ENCODE results near the gene TTC29. TPM values are rescaled to one million over a fixed set of nuclear protein-coding genes. Genes with fewer than 3 reads are reported as not detected.
"Not testable (repeated sequence)": the region's sequence is repeated elsewhere in the genome, so short reads cannot be mapped to it uniquely, and the experiment has no call there.

TTC29 gene
- total RNA-seq, 2 donors from 2014 or later: not detected

DNA sequence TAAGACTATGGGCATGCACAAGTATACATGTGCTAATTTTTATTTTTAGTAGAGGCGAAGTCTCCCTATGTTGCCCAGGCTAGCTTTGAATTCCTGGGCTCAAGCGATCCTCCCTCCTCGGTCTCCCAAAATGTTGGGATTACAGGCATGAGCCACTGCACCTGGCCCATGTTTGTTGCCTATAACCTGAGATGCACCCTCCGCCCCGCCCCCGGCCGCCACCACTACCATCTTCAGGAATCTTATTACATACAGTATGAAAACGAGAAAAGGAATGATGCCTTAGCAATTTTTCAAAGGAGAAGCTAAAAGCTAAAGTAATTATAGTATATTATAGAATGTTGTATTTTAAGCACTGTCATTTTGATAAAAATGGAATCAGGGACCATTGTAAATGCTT, 245.8 kb downstream of the TTC29 start:
- no peaks in the 10 kb centered on the region for H3K27me3 ChIP-seq (replicated peaks; ENCODE audit: insufficient read depth)
- no peaks in the 10 kb centered on the region for H3K4me1 ChIP-seq (ENCODE audit: control insufficient read depth in 1 of 2, low read depth in 2 of 2)
- TF ChIP-seq, protein P1, sequence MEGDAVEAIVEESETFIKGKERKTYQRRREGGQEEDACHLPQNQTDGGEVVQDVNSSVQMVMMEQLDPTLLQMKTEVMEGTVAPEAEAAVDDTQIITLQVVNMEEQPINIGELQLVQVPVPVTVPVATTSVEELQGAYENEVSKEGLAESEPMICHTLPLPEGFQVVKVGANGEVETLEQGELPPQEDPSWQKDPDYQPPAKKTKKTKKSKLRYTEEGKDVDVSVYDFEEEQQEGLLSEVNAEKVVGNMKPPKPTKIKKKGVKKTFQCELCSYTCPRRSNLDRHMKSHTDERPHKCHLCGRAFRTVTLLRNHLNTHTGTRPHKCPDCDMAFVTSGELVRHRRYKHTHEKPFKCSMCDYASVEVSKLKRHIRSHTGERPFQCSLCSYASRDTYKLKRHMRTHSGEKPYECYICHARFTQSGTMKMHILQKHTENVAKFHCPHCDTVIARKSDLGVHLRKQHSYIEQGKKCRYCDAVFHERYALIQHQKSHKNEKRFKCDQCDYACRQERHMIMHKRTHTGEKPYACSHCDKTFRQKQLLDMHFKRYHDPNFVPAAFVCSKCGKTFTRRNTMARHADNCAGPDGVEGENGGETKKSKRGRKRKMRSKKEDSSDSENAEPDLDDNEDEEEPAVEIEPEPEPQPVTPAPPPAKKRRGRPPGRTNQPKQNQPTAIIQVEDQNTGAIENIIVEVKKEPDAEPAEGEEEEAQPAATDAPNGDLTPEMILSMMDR (IDR thresholded peaks at IDR 0.05): no peak
- H3K4me3 ChIP-seq: no peak overlapping the region
- ATAC-seq (ENCODE audit: insufficient number of reproducible peaks, low FRiP score, low read depth) (no peak), DNase-seq (ENCODE audit: low spot score) (no peak)
- no peak overlapping the region for H3K27ac ChIP-seq
- no peaks in the 10 kb centered on the region for H3K36me3 ChIP-seq
- H3K9me3 ChIP-seq: no peaks in the 10 kb centered on the region

DNA sequence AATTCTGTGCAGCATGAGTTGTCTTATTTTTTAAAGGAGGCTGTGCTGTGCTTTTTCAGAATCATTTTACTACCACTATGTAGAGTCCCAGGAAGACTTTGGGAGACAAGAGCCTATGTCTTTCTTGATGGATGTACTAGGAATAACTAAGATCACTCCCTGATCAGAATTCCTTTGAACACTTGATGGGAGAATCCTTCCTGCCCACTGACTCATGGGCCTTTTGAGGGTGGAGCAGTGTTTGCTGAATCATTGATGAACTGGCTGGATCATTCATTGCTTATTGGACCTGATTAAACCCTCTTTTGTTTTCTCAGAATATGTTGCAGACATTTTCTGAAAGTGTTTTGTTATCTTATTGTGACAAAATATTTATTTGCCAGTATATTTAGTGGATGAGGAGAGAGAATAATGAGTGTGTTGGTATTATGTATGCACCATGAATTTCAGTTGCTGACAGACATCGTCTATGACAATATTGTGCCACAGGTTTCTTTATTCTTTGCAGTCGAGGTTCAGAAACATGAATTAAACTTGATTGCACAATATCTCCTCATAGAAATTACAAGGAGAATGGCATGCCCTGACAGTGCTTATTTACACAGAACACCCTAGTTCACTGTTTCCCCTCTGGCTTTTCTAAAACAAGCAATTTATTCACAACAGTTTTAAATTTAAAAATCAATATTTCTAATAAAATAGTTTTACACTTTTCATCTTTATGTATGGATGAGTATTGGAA, 270.7 kb downstream of the TTC29 start:
- no peaks in the 10 kb centered on the region for H3K9me3 ChIP-seq
- H3K27me3 ChIP-seq (replicated peaks; ENCODE audit: insufficient read depth): no peaks in the 10 kb centered on the region

DNA sequence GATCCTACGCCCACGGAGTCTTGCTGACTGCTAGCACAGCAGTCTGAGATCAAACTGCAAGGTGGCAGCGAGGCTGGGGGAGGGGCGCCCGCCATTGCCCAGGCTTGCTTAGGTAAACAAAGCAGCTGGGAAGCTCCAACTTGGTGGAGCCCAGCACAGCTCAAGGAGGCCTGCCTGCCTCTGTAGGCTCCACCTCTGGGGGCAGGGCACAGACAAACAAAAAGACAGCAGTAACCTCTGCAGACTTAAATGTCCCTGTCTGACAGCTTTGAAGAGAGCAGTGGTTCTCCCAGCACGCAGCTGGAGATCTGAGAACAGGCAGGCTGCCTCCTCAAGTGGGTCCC, 281.7 kb downstream of the TTC29 start:
- not testable (repeated sequence) for ATAC-seq (ENCODE audit: insufficient number of reproducible peaks, low FRiP score, low read depth); H3K27ac ChIP-seq; H3K36me3 ChIP-seq; H3K4me3 ChIP-seq; H3K4me1 ChIP-seq (ENCODE audit: control insufficient read depth in 1 of 2, low read depth in 2 of 2); H3K9me3 ChIP-seq; H3K27me3 ChIP-seq (replicated peaks; ENCODE audit: insufficient read depth); DNase-seq (ENCODE audit: low spot score)

More for the DNA sequence above, 270.7 kb downstream of the TTC29 start:
- H3K4me3 ChIP-seq: no peak overlapping the region
- TF ChIP-seq, protein P1 (IDR thresholded peaks at IDR 0.05): no peak
- DNase-seq (ENCODE audit: low spot score) (no peak), ATAC-seq (ENCODE audit: insufficient number of reproducible peaks, low FRiP score, low read depth) (no peak)
- H3K27ac ChIP-seq: no peak overlapping the region
- no peaks in the 10 kb centered on the region for H3K36me3 ChIP-seq
- no peaks in the 10 kb centered on the region for H3K4me1 ChIP-seq (ENCODE audit: control insufficient read depth in 1 of 2, low read depth in 2 of 2)

DNA sequence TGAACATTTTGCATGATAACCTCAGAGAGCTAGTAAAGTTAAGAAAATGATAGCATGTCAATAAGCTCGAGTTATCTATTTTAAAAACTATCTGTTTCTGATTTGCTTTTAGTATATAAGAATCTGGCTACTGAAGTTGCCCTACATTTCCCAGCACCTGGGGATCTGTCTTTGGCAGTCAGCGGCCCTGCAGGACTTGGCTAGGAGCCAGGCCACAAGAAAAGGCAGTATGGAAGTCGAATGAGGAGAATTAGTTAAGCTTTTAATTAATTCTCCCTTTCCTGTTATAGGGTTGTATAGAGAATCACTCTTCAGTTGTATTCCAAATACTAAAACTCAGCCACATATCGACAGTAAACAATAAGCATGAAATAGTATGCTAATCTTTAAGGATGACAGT, 284.3 kb downstream of the TTC29 start:
- no peaks in the 10 kb centered on the region for H3K9me3 ChIP-seq
- no peaks in the 10 kb centered on the region for H3K27me3 ChIP-seq (replicated peaks; ENCODE audit: insufficient read depth)
- H3K36me3 ChIP-seq: no peaks in the 10 kb centered on the region
- no peaks in the 10 kb centered on the region for H3K4me1 ChIP-seq (ENCODE audit: control insufficient read depth in 1 of 2, low read depth in 2 of 2)
- TF ChIP-seq, protein P1 (IDR thresholded peaks at IDR 0.05): no peak
- no peak overlapping the region for H3K4me3 ChIP-seq
- ATAC-seq (ENCODE audit: insufficient number of reproducible peaks, low FRiP score, low read depth): no peak
- no peak for DNase-seq (ENCODE audit: low spot score)
- H3K27ac ChIP-seq: no peak overlapping the region

Measured in thoracic aorta (tissue), 2 donors.